SIG-M5 (cell line): ENCODE results near the gene POFUT2.

Source experiments
- DNase-seq: peaks from one replicate; lab custom pipeline; 2025; lab: John Stamatoyannopoulos, UW

Gene POFUT2

GRCh38 chr21:45248301-45248892 is 39.3 kb downstream of the POFUT2 start:
- no peak for DNase-seq

GRCh38 chr21:45246386-45247320 is 41.0 kb downstream of the POFUT2 start:
- DNase-seq, result no peak

GRCh38 chr21:45244799-45245340 is 42.8 kb downstream of the POFUT2 start:
- DNase-seq, result no peak

- no peak for DNase-seq
Observed at GRCh38 chr21:45243603-45244002, 44.1 kb downstream of the POFUT2 start.

- no peak for DNase-seq
Observed at GRCh38 chr21:45241357-45241756, 46.3 kb downstream of the POFUT2 start.

- DNase-seq, result no peak
Observed at GRCh38 chr21:45237401-45237800, 50.3 kb downstream of the POFUT2 start.

GRCh38 chr21:45236481-45236880 is 51.2 kb downstream of the POFUT2 start:
- DNase-seq, result no peak

- no peak for DNase-seq
Observed at GRCh38 chr21:45235488-45235887, 52.2 kb downstream of the POFUT2 start.

GRCh38 chr21:45234965-45235364 is 52.7 kb downstream of the POFUT2 start:
- no peak for DNase-seq

- no peak for DNase-seq
Observed at GRCh38 chr21:45234127-45234526, 53.6 kb downstream of the POFUT2 start.

- no peak for DNase-seq
Observed at GRCh38 chr21:45231705-45232104, 56.0 kb downstream of the POFUT2 start.

GRCh38 chr21:45228656-45229240 is 58.9 kb downstream of the POFUT2 start:
- DNase-seq, result no peak

- DNase-seq, result no peak
Observed at GRCh38 chr21:45228171-45228641, 59.5 kb downstream of the POFUT2 start.

- no peak for DNase-seq
Observed at GRCh38 chr21:45227735-45228134, 60.0 kb downstream of the POFUT2 start.

- no peak for DNase-seq
Observed at GRCh38 chr21:45226540-45227326, 61.0 kb downstream of the POFUT2 start.

- DNase-seq, result no peak
Observed at GRCh38 chr21:45225741-45226327, 61.9 kb downstream of the POFUT2 start.

- no peak for DNase-seq
Observed at GRCh38 chr21:45225041-45225740, 62.5 kb downstream of the POFUT2 start.

- DNase-seq, result no peak
Observed at GRCh38 chr21:45224189-45224938, 63.3 kb downstream of the POFUT2 start.

- DNase-seq, result no peak
Observed at GRCh38 chr21:45223236-45224185, 64.2 kb downstream of the POFUT2 start.
